ENCODE results near the gene TOMM7. TPM values are rescaled to one million over a fixed set of nuclear protein-coding genes. Genes with fewer than 3 reads are reported as not detected.
A peak's percentile ranks its signal among the peaks of the same experiment; 100 is the strongest.
"Not testable (repeated sequence)": the region's sequence is repeated elsewhere in the genome, so short reads cannot be mapped to it uniquely, and the experiment has no call there.

The TOMM7 gene
- total RNA-seq, 1 experiment from 2014 or later = 358 TPM

- no peak for DNase-seq (ENCODE audit: low spot score)
Measured at GRCh38 chr7:22784346-22784745, 38.3 kb downstream of the TOMM7 start.

GRCh38 chr7:22783421-22783820 lies 39.2 kb downstream of the TOMM7 start:
- no peak for DNase-seq (ENCODE audit: low spot score)

DNA sequence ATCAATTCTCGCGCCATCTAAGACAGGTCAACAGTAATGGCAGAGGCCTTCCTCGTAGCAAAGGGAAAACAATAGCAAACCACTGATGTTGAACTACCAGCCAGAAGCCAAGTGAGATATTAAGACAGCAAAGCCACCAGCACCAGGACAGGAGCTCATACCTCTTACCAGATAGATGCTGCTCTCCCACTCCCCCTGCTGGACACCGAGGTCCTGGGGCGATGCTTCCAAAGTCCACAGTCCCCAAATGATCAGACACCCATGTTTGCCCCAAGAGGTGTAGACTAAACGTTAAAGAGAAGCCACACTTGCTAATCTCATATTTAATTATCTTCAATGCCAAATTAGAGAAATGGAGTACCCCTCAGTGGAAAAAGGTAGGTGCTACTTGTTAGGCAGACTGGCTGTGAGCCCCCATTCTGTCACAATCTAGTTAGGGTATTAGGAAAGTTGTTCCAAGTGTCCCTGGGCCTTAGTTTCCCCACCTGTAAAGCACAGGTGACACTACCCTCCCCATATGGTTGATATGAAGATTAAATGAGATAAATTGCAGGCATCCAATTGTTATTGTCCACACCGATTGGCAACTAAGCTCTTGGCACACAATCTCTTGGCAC lies 39.9 kb downstream of the TOMM7 start:
- DNase-seq (ENCODE audit: low spot score) = peak; percentile 81

GRCh38 chr7:22781230-22781711 lies 41.4 kb downstream of the TOMM7 start:
- DNase-seq (ENCODE audit: low spot score) = no peak

DNA sequence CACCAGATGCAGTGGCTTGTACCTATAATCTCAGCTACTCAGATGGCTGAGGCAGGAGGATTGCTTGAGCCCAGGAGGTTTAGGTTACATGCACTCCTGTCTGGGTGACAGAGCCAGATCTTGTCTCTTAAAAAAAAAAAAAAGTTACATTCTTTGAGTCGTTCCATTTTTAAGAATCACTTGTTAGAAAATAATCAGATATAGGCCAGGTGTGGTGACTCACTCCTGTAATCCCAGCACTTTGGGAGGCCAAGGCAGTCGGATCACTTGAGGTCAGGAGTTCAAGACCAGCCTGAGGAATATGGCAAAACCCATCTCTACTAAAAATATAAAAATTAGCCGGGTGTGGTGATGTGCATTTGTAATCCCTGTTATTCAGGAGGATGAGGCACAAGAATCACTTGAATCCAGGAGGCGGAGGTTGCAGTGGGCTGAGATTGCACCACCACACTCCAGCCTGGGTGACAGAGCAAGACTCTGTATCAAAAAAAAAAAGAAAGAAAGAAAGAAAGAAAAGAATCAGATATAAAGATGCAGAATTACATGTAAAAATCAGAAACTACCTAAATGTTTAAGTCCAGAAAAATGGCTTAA lies 42.8 kb downstream of the TOMM7 start:
- not testable (repeated sequence) for DNase-seq (ENCODE audit: low spot score)

DNA sequence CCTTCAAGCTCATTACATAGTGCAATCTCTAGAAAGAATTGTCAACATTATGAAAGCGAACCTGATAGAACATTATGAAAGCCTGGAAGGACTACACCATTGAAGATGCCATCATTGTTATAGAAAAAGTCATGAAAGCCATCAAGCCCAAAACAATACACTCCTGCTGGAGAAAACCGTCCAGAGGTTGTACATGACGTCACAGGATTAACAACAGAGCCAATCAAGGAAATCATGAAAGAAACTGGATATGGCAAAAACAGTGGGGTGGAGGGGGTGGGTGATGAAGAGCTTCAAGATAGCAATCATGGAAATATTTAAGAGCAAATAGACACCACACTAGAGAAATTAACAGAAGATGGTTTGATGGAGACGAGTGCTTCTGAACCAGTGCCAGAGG lies 45.7 kb downstream of the TOMM7 start:
- DNase-seq (ENCODE audit: low spot score) = no peak

- DNase-seq (ENCODE audit: low spot score) = no peak
Measured at GRCh38 chr7:22772885-22773284, 49.8 kb downstream of the TOMM7 start.

- no peak for DNase-seq (ENCODE audit: low spot score)
Measured at GRCh38 chr7:22771872-22772228, 50.8 kb downstream of the TOMM7 start.

GRCh38 chr7:22771194-22771871 lies 51.3 kb downstream of the TOMM7 start:
- no peak for DNase-seq (ENCODE audit: low spot score)

DNA sequence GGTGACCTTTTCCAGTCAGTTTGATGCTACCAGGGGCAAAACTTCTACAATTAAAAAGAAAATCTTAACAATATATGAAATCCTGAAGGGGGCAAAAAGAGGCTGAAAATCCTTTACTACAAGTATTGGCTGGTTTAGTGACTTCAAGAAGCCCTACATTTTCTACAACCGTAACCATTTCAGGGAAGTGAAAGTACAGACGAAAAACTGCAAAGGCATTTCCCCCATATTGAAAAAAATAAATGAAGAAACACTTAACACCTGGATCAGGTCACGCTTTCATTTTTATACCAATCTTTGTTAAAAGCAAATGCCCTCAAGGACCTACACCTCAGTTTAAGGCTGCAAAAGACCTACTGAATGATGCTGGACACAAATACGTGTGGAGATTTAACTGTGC lies 57.0 kb downstream of the TOMM7 start:
- no peak for DNase-seq (ENCODE audit: low spot score)

Other genes with a start within 250 kb of the TOMM7 start
- 5.1 and 6.7 TPM in 2 replicates for gene IL6, start 95.6 kb downstream of the TOMM7 start, total RNA-seq (2014; rRNA removed; shearing (Covaris generic))
- 38.1 and 70.9 TPM in 2 replicates for gene HYCC1, start 191.3 kb upstream of the TOMM7 start, total RNA-seq (2014; rRNA removed; shearing (Covaris generic))